HepG2 (cell line): Measurements from ENCODE around the gene OR6B1. TPM values are rescaled to one million over a fixed set of nuclear protein-coding genes. Genes with fewer than 3 reads are reported as not detected.

Experiments
- ARNT2 ChIP-seq: sonication (generic); formaldehyde crosslinking; IDR thresholded peaks from 2 replicates; pipeline ENCODE4 v1.8.0; 2022; ENCODE audit warnings: mild to moderate bottlenecking, low read depth, missing genetic modification reagents, moderate library complexity
- DPF2 ChIP-seq: sonication (generic); formaldehyde crosslinking; IDR thresholded peaks from 2 replicates; pipeline ENCODE4 v1.4.0; 2020; ENCODE audit warnings: mild to moderate bottlenecking, low read depth, missing genetic modification reagents, borderline replicate concordance
- FOXK2 ChIP-seq: fragments of 450-650 bp; IDR thresholded peaks from 2 replicates; pipeline ENCODE4 v1.6.1; 2016
- HMG20A ChIP-seq: IDR thresholded peaks from 2 replicates; pipeline ENCODE4 v1.6.1; 2016; ENCODE audit warnings: borderline replicate concordance
- KLF15 ChIP-seq: sonication (generic); formaldehyde crosslinking; IDR thresholded peaks from 2 replicates; pipeline ENCODE4 v1.8.1; 2023; ENCODE audit warnings: borderline replicate concordance, mild to moderate bottlenecking, inconsistent platforms, missing genetic modification reagents, mixed read lengths
- MED8 ChIP-seq: sonication (generic); formaldehyde crosslinking; IDR thresholded peaks from 2 replicates; pipeline ENCODE4 v1.8.1; 2023; ENCODE audit warnings: mild to moderate bottlenecking, missing genetic modification reagents; ENCODE audit not compliant: insufficient replicate concordance
- MTA1 ChIP-seq: sonication (generic); formaldehyde crosslinking; IDR thresholded peaks from 2 replicates; pipeline ENCODE4 v1.4.0; 2020; ENCODE audit warnings: missing genetic modification reagents, mild to moderate bottlenecking, borderline replicate concordance
- NCOR1 ChIP-seq: fragments of 200-600 bp; sonication (generic); IDR thresholded peaks from 2 replicates; pipeline ENCODE4 v1.7.0; 2017; ENCODE audit warnings: antibody characterized with exemption, low read length, borderline replicate concordance
- PCBP2 ChIP-seq: fragments of 200-400 bp; formaldehyde crosslinking; optimal IDR thresholded peaks from 2 replicates; pipeline ENCODE3; 2018; ENCODE audit warnings: low read length, low read depth; ENCODE audit not compliant: poor library complexity, severe bottlenecking
- RCOR2 ChIP-seq: IDR thresholded peaks from 2 replicates; pipeline ENCODE4 v1.6.1; 2016; ENCODE audit warnings: missing biosample characterization, missing genetic modification reagents
- ZFX ChIP-seq: sonication (generic); formaldehyde crosslinking; IDR thresholded peaks from 2 replicates; pipeline ENCODE4 v1.4.0; 2020; ENCODE audit warnings: mild to moderate bottlenecking, low read depth, missing genetic modification reagents, moderate library complexity
- ZNF644 ChIP-seq: IDR thresholded peaks from 2 replicates; pipeline ENCODE4 v1.6.1; 2016; ENCODE audit warnings: low read depth
- ZNF777 ChIP-seq: sonication (generic); formaldehyde crosslinking; IDR thresholded peaks from 2 replicates; pipeline ENCODE4 v1.4.0; 2020; ENCODE audit warnings: missing genetic modification reagents
- ZNF816 ChIP-seq: sonication (generic); formaldehyde crosslinking; IDR thresholded peaks from 2 replicates; pipeline ENCODE4 v1.8.0; 2022; ENCODE audit warnings: missing genetic modification reagents, mild to moderate bottlenecking, borderline replicate concordance
- polyA plus RNA-seq, 8 experiments: library from polyadenylated mRNA; depleted of rRNA in 3 of 8; stranded (reverse) in 7 of 8; unstranded in 1 of 8; fragments of >200 nt; fragmentation: Illumina TruSeq in 4 of 8; extraction: Trizol in 4 of 8; gene quantifications; 2 replicates each; pipeline versions ENCODE4 v1.2.1 to v1.2.3, GENCODE V29; 2011 to 2016; ENCODE audit warnings: low read depth in 4 of 8, missing spikeins in 1 of 8, mixed read lengths in 1 of 8; ENCODE audit not compliant: insufficient read depth in 1 of 8
- total RNA-seq, 5 experiments: library from RNA; depleted of rRNA; stranded (reverse); fragments of >200 nt; fragmentation: Illumina TruSeq; extraction: Trizol; gene quantifications; 2 replicates each; pipeline ENCODE4 v1.2.3, GENCODE V29; 2016; ENCODE audit warnings: low read depth in 1 of 5
- TF ChIP-seq, protein P1 (sequence below): sonication (generic); formaldehyde crosslinking; IDR thresholded peaks from 2 replicates; pipeline ENCODE4 v1.8.1; 2023; ENCODE audit warnings: missing genetic modification reagents, mild to moderate bottlenecking, borderline replicate concordance
- TF ChIP-seq, protein P2 (sequence below): sonication (generic); formaldehyde crosslinking; conservative IDR thresholded peaks from 2 replicates; pipeline ENCODE4 v1.4.0; 2020; ENCODE audit warnings: missing genetic modification reagents
- TF ChIP-seq, protein P3 (sequence below): sonication (generic); formaldehyde crosslinking; IDR thresholded peaks from 2 replicates; pipeline ENCODE4 v1.9.0; 2021; ENCODE audit warnings: missing genetic modification reagents, borderline replicate concordance
- TF ChIP-seq, protein P4 (sequence below), 2 experiments: sonication (generic) in 1 of 2; formaldehyde crosslinking in 1 of 2; IDR thresholded peaks; 2 replicates each; pipeline versions ENCODE4 v1.4.0 to v1.6.1; 2018 to 2020; ENCODE audit warnings: missing genetic modification reagents in 2 of 2, borderline replicate concordance in 1 of 2, low read depth in 1 of 2, mild to moderate bottlenecking in 1 of 2, missing biosample characterization in 1 of 2
- TF ChIP-seq, protein P5 (sequence below): sonication (generic); formaldehyde crosslinking; IDR thresholded peaks from 2 replicates; pipeline ENCODE4 v1.4.0; 2020; ENCODE audit warnings: missing genetic modification reagents
- TF ChIP-seq, protein P6 (sequence below): sonication (generic); formaldehyde crosslinking; conservative IDR thresholded peaks from 2 replicates; pipeline ENCODE4 v1.4.0; 2020; ENCODE audit warnings: missing genetic modification reagents

The OR6B1 gene
- total and polyA plus RNA-seq, 2 of the 13 experiments (the other 11 are each of a cell fraction or from before 2014, with no cell fraction given) = 0.18 TPM; not detected in 1

DNA sequence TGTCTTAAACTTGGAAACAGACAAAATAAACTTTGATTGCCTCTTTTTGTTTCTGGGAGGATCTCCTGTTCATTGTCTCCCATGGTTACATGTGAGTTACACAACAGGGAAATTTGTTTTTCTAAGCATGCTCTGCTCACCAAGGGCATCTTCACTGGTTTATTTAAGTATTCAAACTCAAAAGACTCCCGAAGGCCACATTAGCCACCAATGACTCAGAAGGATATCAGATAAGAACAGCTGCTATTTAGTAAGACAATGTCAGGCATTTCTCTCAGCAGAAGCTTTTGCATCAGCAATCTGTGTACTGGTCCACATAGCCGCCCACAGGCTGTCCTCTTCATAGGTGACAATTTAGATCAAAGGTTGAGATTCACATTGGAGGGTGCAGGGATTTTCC is 19.3 kb downstream of the OR6B1 start (continued):
- TF ChIP-seq NCOR1 (no peak), MED8 (no peak), HMG20A (CRISPR knock-in tag) (no peak), ZNF644 (CRISPR knock-in tag) (no peak), ARNT2 (CRISPR knock-in tag) (no peak), PCBP2 (no peak), ZFX (no peak), FOXK2 (no peak), KLF15 (CRISPR knock-in tag) (no peak), RCOR2 (CRISPR knock-in tag) (no peak), ZNF816 (CRISPR knock-in tag) (no peak), DPF2 (CRISPR knock-in tag) (no peak), MTA1 (CRISPR knock-in tag) (no peak), ZNF777 (no peak)
- TF ChIP-seq, protein P1, sequence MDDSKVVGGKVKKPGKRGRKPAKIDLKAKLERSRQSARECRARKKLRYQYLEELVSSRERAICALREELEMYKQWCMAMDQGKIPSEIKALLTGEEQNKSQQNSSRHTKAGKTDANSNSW = no peak
- TF ChIP-seq, protein P2, sequence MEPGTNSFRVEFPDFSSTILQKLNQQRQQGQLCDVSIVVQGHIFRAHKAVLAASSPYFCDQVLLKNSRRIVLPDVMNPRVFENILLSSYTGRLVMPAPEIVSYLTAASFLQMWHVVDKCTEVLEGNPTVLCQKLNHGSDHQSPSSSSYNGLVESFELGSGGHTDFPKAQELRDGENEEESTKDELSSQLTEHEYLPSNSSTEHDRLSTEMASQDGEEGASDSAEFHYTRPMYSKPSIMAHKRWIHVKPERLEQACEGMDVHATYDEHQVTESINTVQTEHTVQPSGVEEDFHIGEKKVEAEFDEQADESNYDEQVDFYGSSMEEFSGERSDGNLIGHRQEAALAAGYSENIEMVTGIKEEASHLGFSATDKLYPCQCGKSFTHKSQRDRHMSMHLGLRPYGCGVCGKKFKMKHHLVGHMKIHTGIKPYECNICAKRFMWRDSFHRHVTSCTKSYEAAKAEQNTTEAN (CRISPR knock-in tag) = no peak
- TF ChIP-seq, protein P3, sequence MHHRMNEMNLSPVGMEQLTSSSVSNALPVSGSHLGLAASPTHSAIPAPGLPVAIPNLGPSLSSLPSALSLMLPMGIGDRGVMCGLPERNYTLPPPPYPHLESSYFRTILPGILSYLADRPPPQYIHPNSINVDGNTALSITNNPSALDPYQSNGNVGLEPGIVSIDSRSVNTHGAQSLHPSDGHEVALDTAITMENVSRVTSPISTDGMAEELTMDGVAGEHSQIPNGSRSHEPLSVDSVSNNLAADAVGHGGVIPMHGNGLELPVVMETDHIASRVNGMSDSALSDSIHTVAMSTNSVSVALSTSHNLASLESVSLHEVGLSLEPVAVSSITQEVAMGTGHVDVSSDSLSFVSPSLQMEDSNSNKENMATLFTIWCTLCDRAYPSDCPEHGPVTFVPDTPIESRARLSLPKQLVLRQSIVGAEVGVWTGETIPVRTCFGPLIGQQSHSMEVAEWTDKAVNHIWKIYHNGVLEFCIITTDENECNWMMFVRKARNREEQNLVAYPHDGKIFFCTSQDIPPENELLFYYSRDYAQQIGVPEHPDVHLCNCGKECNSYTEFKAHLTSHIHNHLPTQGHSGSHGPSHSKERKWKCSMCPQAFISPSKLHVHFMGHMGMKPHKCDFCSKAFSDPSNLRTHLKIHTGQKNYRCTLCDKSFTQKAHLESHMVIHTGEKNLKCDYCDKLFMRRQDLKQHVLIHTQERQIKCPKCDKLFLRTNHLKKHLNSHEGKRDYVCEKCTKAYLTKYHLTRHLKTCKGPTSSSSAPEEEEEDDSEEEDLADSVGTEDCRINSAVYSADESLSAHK = no peak
- TF ChIP-seq, protein P4, sequence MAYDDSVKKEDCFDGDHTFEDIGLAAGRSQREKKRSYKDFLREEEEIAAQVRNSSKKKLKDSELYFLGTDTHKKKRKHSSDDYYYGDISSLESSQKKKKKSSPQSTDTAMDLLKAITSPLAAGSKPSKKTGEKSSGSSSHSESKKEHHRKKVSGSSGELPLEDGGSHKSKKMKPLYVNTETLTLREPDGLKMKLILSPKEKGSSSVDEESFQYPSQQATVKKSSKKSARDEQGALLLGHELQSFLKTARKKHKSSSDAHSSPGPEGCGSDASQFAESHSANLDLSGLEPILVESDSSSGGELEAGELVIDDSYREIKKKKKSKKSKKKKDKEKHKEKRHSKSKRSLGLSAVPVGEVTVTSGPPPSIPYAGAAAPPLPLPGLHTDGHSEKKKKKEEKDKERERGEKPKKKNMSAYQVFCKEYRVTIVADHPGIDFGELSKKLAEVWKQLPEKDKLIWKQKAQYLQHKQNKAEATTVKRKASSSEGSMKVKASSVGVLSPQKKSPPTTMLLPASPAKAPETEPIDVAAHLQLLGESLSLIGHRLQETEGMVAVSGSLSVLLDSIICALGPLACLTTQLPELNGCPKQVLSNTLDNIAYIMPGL (CRISPR knock-in tag; IDR thresholded peaks at IDR 0.05; ENCODE audit: borderline replicate concordance in 1 of 2, low read depth in 1 of 2) = no peak
- TF ChIP-seq, protein P5, sequence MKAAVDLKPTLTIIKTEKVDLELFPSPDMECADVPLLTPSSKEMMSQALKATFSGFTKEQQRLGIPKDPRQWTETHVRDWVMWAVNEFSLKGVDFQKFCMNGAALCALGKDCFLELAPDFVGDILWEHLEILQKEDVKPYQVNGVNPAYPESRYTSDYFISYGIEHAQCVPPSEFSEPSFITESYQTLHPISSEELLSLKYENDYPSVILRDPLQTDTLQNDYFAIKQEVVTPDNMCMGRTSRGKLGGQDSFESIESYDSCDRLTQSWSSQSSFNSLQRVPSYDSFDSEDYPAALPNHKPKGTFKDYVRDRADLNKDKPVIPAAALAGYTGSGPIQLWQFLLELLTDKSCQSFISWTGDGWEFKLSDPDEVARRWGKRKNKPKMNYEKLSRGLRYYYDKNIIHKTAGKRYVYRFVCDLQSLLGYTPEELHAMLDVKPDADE (CRISPR knock-in tag) = no peak
- TF ChIP-seq, protein P6, sequence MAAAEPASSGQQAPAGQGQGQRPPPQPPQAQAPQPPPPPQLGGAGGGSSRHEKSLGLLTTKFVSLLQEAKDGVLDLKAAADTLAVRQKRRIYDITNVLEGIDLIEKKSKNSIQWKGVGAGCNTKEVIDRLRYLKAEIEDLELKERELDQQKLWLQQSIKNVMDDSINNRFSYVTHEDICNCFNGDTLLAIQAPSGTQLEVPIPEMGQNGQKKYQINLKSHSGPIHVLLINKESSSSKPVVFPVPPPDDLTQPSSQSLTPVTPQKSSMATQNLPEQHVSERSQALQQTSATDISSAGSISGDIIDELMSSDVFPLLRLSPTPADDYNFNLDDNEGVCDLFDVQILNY = no peak
